HAP-1 (cell line): ENCODE results near the gene ZNF317.
"Not testable (repeated sequence)": the region's sequence is repeated elsewhere in the genome, so short reads cannot be mapped to it uniquely, and the experiment has no call there.

Experiments
- DNase-seq, 2 experiments: peaks; one replicate each; pipeline ENCODE4 v3.0.0-alpha.2; 2016 to 2020; ENCODE audit warnings: low spot score in 2 of 2
- H3K27me3 ChIP-seq: fragments of 250-450 bp; sonication (Bioruptor Pico); 2 replicates; pipeline ENCODE4 v1.5.1; 2020; ENCODE audit warnings: low read depth, mild to moderate bottlenecking, moderate library complexity
- H3K36me3 ChIP-seq: fragments of 250-450 bp; sonication (Bioruptor Pico); replicated peaks from 2 replicates; pipeline ENCODE4 v1.5.1; 2020; ENCODE audit warnings: mild to moderate bottlenecking
- H3K4me1 ChIP-seq: fragments of 250-450 bp; sonication (Bioruptor Pico); 2 replicates; pipeline ENCODE4 v1.5.1; 2020; ENCODE audit warnings: mild to moderate bottlenecking
- H3K4me3 ChIP-seq: fragments of 250-450 bp; sonication (Bioruptor Pico); 2 replicates; pipeline ENCODE4 v1.5.1; 2020; ENCODE audit warnings: mild to moderate bottlenecking, moderate library complexity
- H3K9me3 ChIP-seq: fragments of 250-450 bp; sonication (Bioruptor Pico); 2 replicates; pipeline ENCODE4 v1.5.1; 2020; ENCODE audit warnings: mild to moderate bottlenecking, moderate library complexity
- in situ Hi-C: fragments of 300-500 bp; cut with MboI; formaldehyde crosslinking; loops from 3 replicates; pipeline ENCODE4 v1.14.3; 2020; ENCODE audit warnings: low sequenced_read_pairs, inconsistent platforms, mixed read lengths

The ZNF317 gene

GRCh38 chr19:9150650-9151049 is 10.5 kb downstream of the ZNF317 start:
- Histone ChIP-seq H3K4me3 (no peak overlapping the region), H3K36me3 (peaks cover 23% of the 10 kb centered on the region), H3K4me1 (no peaks in the 10 kb centered on the region), H3K9me3 (peaks cover 19% of the 10 kb centered on the region), H3K27me3 (no peaks in the 10 kb centered on the region)
- no peak for DNase-seq
- in situ Hi-C loops: no loop called here

GRCh38 chr19:9151367-9151766 is 11.2 kb downstream of the ZNF317 start:
- in situ Hi-C loops: no loop called here
- Histone ChIP-seq H3K36me3 (peaks cover 29% of the 10 kb centered on the region), H3K4me3 (no peak overlapping the region), H3K4me1 (no peaks in the 10 kb centered on the region), H3K9me3 (peaks cover 15% of the 10 kb centered on the region), H3K27me3 (no peaks in the 10 kb centered on the region)
- DNase-seq: no peak

- Histone ChIP-seq H3K9me3 (peaks cover 9% of the 10 kb centered on the region), H3K36me3 (peaks cover 69% of the 10 kb centered on the region), H3K4me1 (no peaks in the 10 kb centered on the region), H3K4me3 (no peak overlapping the region), H3K27me3 (no peaks in the 10 kb centered on the region)
- in situ Hi-C loops: no loop called here
- DNase-seq: no peak
These were observed 15.4 kb downstream of the ZNF317 start for GRCh38 chr19:9155591-9155990.

- H3K27me3 ChIP-seq: no peaks in the 10 kb centered on the region
- in situ Hi-C loops: no loop called here
- peaks cover 77% of the 10 kb centered on the region for H3K36me3 ChIP-seq
- peaks cover 8% of the 10 kb centered on the region for H3K9me3 ChIP-seq
- DNase-seq: no peak
- H3K4me1 ChIP-seq: no peaks in the 10 kb centered on the region
- no peak overlapping the region for H3K4me3 ChIP-seq
These were observed 16.1 kb downstream of the ZNF317 start for GRCh38 chr19:9156304-9156703.

GRCh38 chr19:9159891-9160290 is 19.7 kb downstream of the ZNF317 start:
- in situ Hi-C loops: no loop called here
- no peaks in the 10 kb centered on the region for H3K27me3 ChIP-seq
- peaks cover 83% of the 10 kb centered on the region for H3K36me3 ChIP-seq
- H3K4me1 ChIP-seq: no peaks in the 10 kb centered on the region
- H3K9me3 ChIP-seq: no peaks in the 10 kb centered on the region; the same call in 1 of the 2 replicates
- no peak for DNase-seq
- no peak overlapping the region for H3K4me3 ChIP-seq

- Histone ChIP-seq H3K36me3 (peaks cover 67% of the 10 kb centered on the region), H3K4me1 (no peaks in the 10 kb centered on the region), H3K4me3 (no peak overlapping the region), H3K9me3 (no peaks in the 10 kb centered on the region; the same call in 1 of the 2 replicates), H3K27me3 (no peaks in the 10 kb centered on the region)
- in situ Hi-C loops: no loop called here
- no peak for DNase-seq
These were observed 21.2 kb downstream of the ZNF317 start for GRCh38 chr19:9161427-9161826.

- no peaks in the 10 kb centered on the region for H3K4me1 ChIP-seq
- H3K36me3 ChIP-seq: peaks cover 31% of the 10 kb centered on the region
- H3K27me3 ChIP-seq: no peaks in the 10 kb centered on the region
- no peak for DNase-seq
- in situ Hi-C loops: no loop called here
- no peak overlapping the region for H3K4me3 ChIP-seq
- no peaks in the 10 kb centered on the region; the same call in 1 of the 2 replicates for H3K9me3 ChIP-seq
These were observed 25.1 kb downstream of the ZNF317 start for GRCh38 chr19:9165261-9165660.

- Histone ChIP-seq H3K27me3 (no peaks in the 10 kb centered on the region), H3K4me3 (no peak overlapping the region), H3K9me3 (no peaks in the 10 kb centered on the region), H3K36me3 (peaks cover 15% of the 10 kb centered on the region), H3K4me1 (no peaks in the 10 kb centered on the region)
- no peak for DNase-seq
- in situ Hi-C loops: no loop called here
These were observed 26.6 kb downstream of the ZNF317 start for GRCh38 chr19:9166846-9167245.

GRCh38 chr19:9171393-9171991 is 31.3 kb downstream of the ZNF317 start:
- in situ Hi-C loops: no loop called here
- Histone ChIP-seq H3K27me3 (no peaks in the 10 kb centered on the region), H3K9me3 (no peaks in the 10 kb centered on the region), H3K4me3 (no peak overlapping the region), H3K36me3 (no peaks in the 10 kb centered on the region), H3K4me1 (no peaks in the 10 kb centered on the region)
- no peak for DNase-seq

GRCh38 chr19:9175326-9175725 is 35.1 kb downstream of the ZNF317 start:
- Histone ChIP-seq H3K36me3 (no peaks in the 10 kb centered on the region), H3K4me3 (no peak overlapping the region), H3K4me1 (no peaks in the 10 kb centered on the region), H3K9me3 (no peaks in the 10 kb centered on the region), H3K27me3 (no peaks in the 10 kb centered on the region)
- DNase-seq: no peak
- in situ Hi-C loops: no loop called here

- H3K9me3 ChIP-seq: no peaks in the 10 kb centered on the region
- H3K27me3 ChIP-seq: no peaks in the 10 kb centered on the region
- H3K36me3 ChIP-seq: no peaks in the 10 kb centered on the region
- in situ Hi-C loops: no loop called here
- no peak within 1 kb of the TSS for H3K4me3 ChIP-seq
- H3K4me1 ChIP-seq: no peaks in the 10 kb centered on the region
- no peak for DNase-seq
These were observed 38.7 kb downstream of the ZNF317 start, which contains the start of gene OR7D2 for GRCh38 chr19:9178901-9179300. OR7D2 (plus strand) TSS chr19:9178979; CDS start chr19:9185782, 6,803 bp downstream.

GRCh38 chr19:9183000-9183399 is 42.8 kb downstream of the ZNF317 start:
- H3K4me1 ChIP-seq: no peaks in the 10 kb centered on the region
- no peaks in the 10 kb centered on the region for H3K27me3 ChIP-seq
- no peak overlapping the region for H3K4me3 ChIP-seq
- in situ Hi-C loops: no loop called here
- no peak for DNase-seq
- H3K9me3 ChIP-seq: no peaks in the 10 kb centered on the region
- H3K36me3 ChIP-seq: no peaks in the 10 kb centered on the region

- H3K36me3 ChIP-seq: no peaks in the 10 kb centered on the region
- H3K4me3 ChIP-seq: no peak overlapping the region
- in situ Hi-C loops: no loop called here
- no peaks in the 10 kb centered on the region; the same call in 1 of the 2 replicates for H3K9me3 ChIP-seq
- no peaks in the 10 kb centered on the region for H3K27me3 ChIP-seq
- H3K4me1 ChIP-seq: no peaks in the 10 kb centered on the region
- DNase-seq: no peak
These were observed 47.0 kb downstream of the ZNF317 start for GRCh38 chr19:9187191-9187590.

- in situ Hi-C loops: no loop called here
- Histone ChIP-seq H3K9me3 (no peaks in the 10 kb centered on the region; the same call in 1 of the 2 replicates), H3K36me3 (no peaks in the 10 kb centered on the region), H3K27me3 (no peaks in the 10 kb centered on the region), H3K4me1 (no peaks in the 10 kb centered on the region), H3K4me3 (no peak overlapping the region)
- DNase-seq: no peak
These were observed 49.3 kb downstream of the ZNF317 start for GRCh38 chr19:9189535-9189934.

GRCh38 chr19:9198044-9198443 is 57.8 kb downstream of the ZNF317 start:
- H3K9me3 ChIP-seq, in situ Hi-C loops, H3K4me3 ChIP-seq, H3K36me3 ChIP-seq, DNase-seq, H3K4me1 ChIP-seq, H3K27me3 ChIP-seq: not testable (repeated sequence)
